ENCODE results near the gene RNFT2.
A peak's percentile ranks its signal among the peaks of the same experiment; 100 is the strongest.

Gene RNFT2

DNA sequence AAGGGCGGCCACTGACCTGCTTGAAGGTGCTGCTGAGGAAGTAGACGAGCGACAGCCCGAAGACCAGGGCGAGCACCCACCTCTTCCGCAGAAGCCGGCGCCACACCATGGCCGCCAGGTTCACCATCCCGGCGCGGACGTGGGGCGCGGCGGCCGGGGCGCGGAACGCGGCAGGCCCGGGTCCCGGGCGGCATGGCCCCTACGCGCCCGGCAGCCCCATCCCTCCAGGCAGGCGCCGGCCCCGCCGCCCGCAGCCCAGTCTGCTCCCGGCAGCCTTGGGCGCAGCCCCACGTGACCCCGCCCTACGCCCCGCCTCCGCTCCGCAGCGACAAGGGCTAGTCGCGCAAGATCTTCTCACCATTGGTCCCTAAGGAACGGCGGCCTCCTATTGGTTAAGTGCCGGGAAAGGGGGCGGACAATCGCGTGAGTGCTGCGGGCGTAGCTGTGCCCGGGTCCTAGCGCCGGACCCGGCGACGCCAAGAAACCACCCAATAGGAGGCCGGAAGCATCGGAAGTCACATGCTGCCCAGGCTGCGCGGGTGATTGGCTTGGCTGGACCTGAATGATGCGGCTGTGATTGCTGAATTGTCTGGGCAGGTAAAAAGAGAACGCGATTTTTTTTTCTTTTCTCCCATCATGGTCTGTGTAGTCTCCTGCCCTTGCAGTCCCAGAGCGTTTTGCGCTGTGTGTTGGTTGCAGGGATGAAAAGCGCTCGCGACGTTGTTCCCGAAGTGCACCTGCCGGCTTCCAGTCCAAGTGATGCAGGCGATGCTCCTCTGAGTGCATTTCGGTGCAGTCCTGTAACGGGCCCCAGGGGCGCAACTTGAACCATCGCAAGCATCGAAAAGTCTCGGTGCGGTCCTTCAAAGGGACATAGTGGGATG lies at the start of gene RNFT2, which contains the start of gene SPRING1:
Gene RNFT2 (plus strand): TSS at position 542 of the 884 bp plus-strand sequence. CDS start 2,183 bp downstream, outside the sequence.
Gene SPRING1 (minus strand): TSS at position 296 of the 884 bp plus-strand sequence. CDS start 169 bp downstream, at position 127.
- DNase-seq: peak; percentile 100

DNA sequence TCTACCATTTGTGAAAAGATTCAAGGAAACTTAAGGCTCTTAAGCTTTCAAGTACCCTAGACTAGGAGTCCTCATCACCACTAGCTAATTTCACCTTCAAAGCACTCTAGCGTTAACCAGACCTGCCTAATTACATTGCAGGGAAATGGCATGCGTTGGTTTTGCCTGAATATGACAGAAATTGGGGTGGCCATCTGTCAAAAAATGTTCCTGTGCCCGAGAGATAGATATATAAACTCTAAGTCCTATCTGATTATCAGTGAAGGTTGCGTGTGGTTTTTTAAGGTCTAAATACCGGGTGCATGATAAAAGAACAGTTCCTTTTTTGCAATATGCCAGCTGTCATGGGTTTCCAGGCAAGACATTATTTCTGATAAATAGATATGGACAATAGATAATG lies 48.6 kb upstream of the RNFT2 start:
- DNase-seq: no peak

DNA sequence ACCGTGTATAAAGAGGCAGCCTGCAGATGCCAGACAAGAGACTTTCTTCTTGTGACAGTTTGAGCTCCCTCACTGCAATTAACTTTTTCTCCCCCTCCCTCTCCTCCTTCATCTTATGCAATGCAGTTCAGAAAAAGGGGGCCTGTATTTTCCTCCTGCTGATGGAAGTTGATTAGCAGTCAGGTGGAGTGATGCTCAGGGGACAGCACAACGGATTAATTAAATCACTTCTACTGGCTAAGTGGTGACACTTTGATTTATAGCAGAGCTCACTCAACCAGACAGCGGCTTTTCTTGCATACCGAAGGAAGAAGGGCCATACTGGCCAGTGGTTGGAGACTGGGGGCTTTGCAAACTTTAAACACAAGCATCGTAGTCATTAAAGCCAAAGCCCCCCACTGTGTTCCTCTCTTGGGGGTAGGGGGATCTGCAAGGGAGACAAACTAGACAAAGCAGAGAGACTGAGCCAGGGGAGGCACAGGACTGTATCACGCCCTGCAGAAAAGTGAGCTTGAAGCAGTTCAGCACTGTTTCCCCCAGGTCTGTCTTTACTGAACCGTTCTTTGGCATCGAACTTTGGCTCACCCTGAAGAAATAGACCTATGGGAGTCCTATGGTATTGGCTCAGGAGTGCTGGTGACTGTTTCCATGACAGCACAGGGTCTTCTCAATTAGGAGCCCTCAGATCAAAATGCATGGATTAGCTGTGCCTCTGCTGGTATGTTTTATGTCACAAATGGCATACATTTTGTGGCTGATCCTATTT lies 48.0 kb upstream of the RNFT2 start:
- no peak for DNase-seq

DNA sequence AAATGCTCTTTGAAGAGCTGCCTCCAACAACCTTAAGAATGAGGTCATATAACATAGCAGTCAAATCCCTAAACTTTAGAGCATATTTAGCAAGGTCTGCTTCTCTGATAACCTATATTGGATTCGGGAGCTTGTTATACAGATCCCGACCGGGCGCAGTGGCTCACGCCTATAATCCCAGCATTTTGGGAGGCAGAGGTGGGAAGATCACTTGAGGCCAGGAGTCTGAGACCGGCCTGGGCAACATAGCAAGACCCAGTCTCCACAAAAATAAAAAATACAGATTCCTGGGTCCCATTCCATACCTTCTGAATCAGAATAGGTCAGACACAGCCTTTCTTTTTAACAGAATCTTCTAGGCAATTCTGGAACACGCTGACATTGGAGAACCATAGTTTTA lies 46.9 kb upstream of the RNFT2 start:
- DNase-seq: no peak

DNA sequence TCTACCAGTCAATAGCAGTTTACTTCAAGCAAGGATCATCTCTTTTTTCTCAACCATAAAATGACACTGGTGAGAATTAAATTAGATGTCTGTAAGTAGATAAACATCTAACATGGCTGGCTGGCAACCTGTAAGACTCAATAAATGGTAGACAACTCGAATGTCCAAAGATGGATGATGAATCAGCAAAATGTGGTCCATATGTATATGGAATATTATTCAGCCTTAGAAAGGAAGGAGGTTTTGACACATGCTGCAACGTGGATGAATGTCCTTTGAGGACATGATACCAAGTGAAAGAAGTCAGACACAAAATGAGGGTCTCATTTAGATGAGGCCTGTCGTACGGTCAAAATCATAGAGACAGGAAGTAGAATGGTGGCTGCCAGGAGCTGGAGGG lies 46.5 kb upstream of the RNFT2 start:
- no peak for DNase-seq

- DNase-seq: no peak
Observed at GRCh38 chr12:116692605-116693004, 45.5 kb upstream of the RNFT2 start.

DNA sequence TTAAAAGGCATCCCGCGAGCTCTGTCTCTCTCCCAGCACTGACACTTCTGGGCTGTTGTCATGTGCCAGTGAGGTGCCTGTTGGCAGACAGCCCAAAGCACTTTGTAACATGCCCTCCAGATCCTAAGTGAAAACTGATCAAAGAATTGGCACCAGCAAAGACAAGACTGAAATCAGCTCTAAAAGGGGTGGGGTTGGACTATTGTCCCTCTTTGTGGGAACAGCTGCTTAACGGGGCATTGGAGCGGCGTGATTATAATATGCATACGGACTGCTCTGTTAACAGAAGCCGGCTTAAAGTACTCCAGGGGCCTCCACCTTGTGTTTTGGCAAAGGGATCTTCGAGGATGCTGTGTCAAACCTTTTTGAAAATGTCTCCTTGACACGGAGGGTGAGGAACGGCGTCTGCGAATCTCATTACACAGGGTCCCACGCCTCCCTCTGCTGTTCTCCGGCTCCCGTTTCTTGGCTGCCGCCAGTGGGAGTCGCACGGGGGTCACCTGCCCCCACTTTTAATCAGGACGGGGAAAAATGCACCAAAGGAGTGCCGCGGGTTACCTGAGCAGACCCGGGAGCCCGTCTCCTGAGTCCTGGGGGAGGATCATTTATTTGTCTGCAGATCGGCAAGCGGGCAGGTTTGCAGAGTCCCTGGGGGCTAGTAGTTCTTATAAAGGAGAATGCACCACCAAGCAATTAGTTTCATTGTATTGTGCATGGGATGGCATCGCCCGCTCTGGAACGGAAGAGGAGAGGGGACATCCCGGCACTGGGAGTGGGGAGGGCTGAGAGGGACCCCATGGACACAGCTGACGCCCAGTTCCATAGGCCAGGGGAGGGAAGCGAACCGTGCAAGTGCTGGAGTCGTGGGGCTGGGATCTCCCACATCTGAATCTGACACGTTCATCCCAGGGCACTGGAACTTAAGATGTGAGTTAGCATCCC lies 44.6 kb upstream of the RNFT2 start:
- no peak for DNase-seq

- no peak for DNase-seq
Observed at GRCh38 chr12:116694653-116695463, 43.3 kb upstream of the RNFT2 start.

- no peak for DNase-seq
Observed at GRCh38 chr12:116695464-116695725, 42.7 kb upstream of the RNFT2 start.

DNA sequence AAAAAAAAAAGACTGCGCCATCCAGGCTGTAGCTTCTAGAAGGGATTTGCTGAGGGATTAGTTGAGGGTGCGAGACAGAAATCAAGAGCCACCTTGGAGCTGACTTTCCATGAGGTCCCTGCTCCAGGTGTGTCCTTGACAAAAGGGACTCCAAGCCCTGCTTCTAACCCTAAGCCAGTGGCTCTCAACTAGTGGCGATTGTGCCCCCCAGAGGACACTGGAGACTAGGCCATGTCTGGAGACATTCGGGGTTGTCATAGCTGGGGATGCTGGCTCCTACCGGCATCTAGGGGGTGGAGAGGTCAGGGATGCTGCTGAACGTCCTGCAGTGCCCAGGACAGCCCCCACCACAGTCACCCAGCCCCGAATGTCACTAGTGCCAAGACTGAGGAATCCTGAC lies 40.8 kb upstream of the RNFT2 start:
- DNase-seq: no peak

DNA sequence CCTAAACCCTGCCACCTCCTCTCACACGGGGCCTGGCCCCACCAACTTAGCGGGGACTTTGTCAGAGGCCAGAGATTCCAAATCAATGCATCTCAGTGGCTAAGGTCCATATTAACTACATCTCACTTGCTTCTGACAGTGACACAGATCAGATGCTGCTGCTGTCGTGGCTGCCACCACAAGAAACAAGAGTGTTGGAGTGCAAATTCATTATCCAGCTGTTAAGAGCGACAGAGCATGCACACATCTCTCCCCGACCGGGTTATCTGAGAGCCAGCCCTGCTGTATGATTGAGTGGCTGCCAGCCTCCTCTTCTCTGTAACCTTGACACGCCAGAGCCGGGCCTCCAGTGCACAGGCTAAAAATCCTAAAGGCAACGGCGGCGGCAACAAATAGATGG lies 40.4 kb upstream of the RNFT2 start:
- no peak for DNase-seq

- DNase-seq: no peak
Observed at GRCh38 chr12:116698116-116698515, 40.0 kb upstream of the RNFT2 start.

DNA sequence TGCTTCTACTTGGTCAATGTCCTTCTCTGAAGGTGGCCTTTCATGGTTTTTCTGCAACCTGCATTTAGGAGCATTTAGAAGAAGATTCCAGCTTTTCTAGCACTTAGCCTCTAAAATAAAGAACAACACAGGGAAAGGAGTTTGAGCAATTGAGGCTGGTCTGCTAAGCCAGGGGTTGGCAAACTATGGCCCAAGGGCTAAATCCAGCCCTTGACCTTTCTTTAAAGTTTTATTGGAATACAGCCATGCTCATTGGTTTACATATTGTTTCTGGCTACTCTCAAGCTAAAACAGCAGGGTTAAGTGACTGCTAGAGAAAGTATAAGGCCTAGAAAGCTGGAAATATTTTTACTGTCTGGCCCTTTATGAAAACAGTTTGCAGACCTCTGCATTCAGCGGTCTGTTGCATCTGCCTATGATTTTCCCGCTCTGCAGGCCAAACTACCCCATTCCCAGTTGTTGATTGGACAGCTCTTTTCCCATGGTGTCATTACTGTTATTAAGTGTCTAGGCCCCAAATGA lies 39.5 kb upstream of the RNFT2 start:
- no peak for DNase-seq

- no peak for DNase-seq
Observed at GRCh38 chr12:116700066-116700465, 38.0 kb upstream of the RNFT2 start.

DNA sequence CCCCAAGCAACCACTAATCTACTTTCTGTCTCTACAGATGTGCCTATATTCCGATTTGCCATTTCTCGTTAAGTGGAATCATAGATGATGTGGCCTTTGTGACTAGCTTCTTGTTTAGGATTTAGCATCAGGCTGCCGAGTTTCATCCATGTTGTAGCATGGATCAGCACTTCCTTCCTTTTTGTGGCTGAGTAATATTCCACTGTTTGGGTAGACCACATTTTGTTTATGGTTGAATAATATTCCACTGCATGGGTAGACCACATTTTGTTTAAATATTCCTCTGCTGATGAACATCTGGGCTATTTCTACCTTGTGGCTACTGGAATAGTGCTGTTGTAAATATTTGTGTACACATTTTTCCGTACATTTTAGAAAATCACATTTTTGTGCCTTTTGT lies 36.7 kb upstream of the RNFT2 start:
- DNase-seq: no peak

DNA sequence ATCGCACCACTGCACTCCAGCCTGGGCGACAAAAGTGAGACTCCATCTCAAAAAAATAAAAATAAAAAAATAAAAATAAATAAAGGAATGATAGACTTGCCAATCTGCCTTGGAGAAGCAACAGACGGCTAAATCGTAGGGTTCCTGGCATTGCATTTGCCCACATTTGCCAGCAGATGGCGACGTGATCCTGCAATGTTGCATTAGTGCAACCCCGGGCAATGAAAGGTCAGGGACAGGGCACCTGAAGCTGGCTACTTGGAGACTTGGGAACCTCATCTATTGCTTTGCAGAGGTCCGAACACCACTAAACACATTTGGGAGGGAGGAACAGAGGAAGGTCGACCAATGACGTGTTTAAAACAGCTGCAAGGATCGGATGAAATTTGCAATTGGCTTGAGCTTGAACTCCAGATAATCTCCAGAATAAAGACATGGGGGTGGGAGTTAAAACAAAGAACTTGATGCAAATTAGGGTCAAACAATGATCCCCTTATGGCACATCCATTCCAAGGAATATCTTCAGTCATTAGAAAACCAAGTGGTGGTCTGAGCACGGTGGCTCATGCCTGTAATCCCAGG lies 34.8 kb upstream of the RNFT2 start:
- DNase-seq: peak; percentile 75

DNA sequence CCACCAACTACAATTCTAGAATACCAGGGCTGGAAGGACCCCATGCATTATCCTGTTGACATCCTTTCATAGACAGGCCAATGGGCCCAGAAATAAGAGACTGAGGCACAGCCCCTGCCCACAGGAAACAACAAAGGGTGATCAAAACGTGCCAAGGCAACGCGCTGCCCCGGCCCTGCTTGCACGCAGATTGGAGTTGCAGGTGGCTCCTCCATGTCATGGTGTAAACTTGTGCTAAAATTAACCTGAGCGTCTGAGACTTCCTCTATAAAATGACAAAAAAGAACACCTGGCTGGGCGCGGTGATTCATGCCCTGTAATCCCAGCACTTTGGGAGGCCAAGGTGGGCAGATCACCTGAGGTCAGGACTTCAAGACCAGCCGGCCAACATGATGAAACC lies 30.4 kb upstream of the RNFT2 start:
- no peak for DNase-seq

- DNase-seq: peak; percentile 79
Observed at GRCh38 chr12:116708826-116709756, 29.0 kb upstream of the RNFT2 start.

DNA sequence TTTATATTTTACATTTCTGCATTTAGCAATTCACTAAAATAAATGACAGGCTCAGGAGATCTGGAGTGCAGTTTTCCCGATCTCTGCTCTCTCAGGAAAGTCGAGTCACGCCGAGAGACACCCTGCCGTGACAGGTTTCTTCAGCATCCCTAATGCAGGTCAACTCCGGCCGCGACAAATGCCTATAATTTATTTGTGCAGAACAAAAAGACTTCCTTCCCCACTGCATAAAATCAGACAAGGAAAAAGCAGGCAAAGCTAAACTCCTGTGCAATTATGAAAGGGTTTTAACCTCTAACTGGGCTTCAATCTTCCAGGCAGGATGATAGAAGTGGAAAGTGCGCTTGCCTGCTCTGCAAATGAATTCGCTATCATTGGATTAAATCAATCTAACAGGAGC lies 28.3 kb upstream of the RNFT2 start:
- DNase-seq: no peak
